NT2/D1 (cell line): ENCODE measurements around the gene PTRHD1.

ENCODE experiments used
- DNase-seq: peaks from one replicate; pipeline ENCODE4 v3.0.0-alpha.2; 2011; ENCODE audit warnings: low read depth, low spot score
- H3K27me3 ChIP-seq: 2 replicates; pipeline ENCODE4 v1.6.0; 2011; ENCODE audit warnings: mild to moderate bottlenecking; ENCODE audit not compliant: insufficient read length, insufficient read depth
- H3K36me3 ChIP-seq: 2 replicates; pipeline ENCODE4 v1.6.1; 2011; ENCODE audit warnings: mild to moderate bottlenecking, low read length, mixed read lengths; ENCODE audit not compliant: insufficient read depth, insufficient read length
- H3K4me1 ChIP-seq: 2 replicates; pipeline ENCODE4 v1.5.1; 2011; ENCODE audit not compliant: insufficient read depth, insufficient read length
- H3K4me3 ChIP-seq: 2 replicates; pipeline ENCODE4 v1.5.1; 2011; ENCODE audit warnings: low read depth; ENCODE audit not compliant: insufficient read length
- H3K9ac ChIP-seq: 2 replicates; pipeline ENCODE4 v1.6.0; 2011; ENCODE audit warnings: low read depth; ENCODE audit not compliant: insufficient read length
- H3K9me3 ChIP-seq: 2 replicates; pipeline ENCODE4 v1.5.1; 2011; ENCODE audit warnings: mild to moderate bottlenecking, low read length; ENCODE audit not compliant: insufficient read depth
- SUZ12 ChIP-seq: IDR thresholded peaks from 2 replicates; pipeline ENCODE4 v1.6.1; 2011; ENCODE audit not compliant: insufficient read length, insufficient read depth; ENCODE audit errors: extremely low read depth
- YY1 ChIP-seq: IDR thresholded peaks from 2 replicates; pipeline ENCODE4 v1.6.1; 2011; ENCODE audit not compliant: insufficient read length, insufficient read depth
- ZNF274 ChIP-seq: IDR thresholded peaks from 2 replicates; pipeline ENCODE4 v1.6.1; 2011; ENCODE audit warnings: mild to moderate bottlenecking, low read depth, low read length

The PTRHD1 gene

GRCh38 chr2:24832931-24833701 is 39.9 kb upstream of the PTRHD1 start:
- no peak overlapping the region for H3K4me3 ChIP-seq
- TF ChIP-seq ZNF274, result no peak
- TF ChIP-seq YY1, result no peak
- H3K27me3 ChIP-seq, result no peaks in the 10 kb centered on the region
- no peak overlapping the region for H3K9ac ChIP-seq
- peaks cover 17% of the 10 kb centered on the region for H3K4me1 ChIP-seq
- DNase-seq, result no peak
- H3K36me3 ChIP-seq, result peaks cover 27% of the 10 kb centered on the region
- H3K9me3 ChIP-seq, result peaks cover 6% of the 10 kb centered on the region; the same call in 1 of the 2 replicates

- peaks cover 17% of the 10 kb centered on the region for H3K4me1 ChIP-seq
- peaks cover 6% of the 10 kb centered on the region; the same call in 1 of the 2 replicates for H3K9me3 ChIP-seq
- no peak for TF ChIP-seq YY1
- no peak for TF ChIP-seq SUZ12
- TF ChIP-seq ZNF274, result no peak
- H3K27me3 ChIP-seq, result no peaks in the 10 kb centered on the region
- no peak overlapping the region for H3K9ac ChIP-seq
- DNase-seq, result no peak
- H3K36me3 ChIP-seq, result peaks cover 30% of the 10 kb centered on the region
- H3K4me3 ChIP-seq, result no peak overlapping the region
These were observed 39.3 kb upstream of the PTRHD1 start for GRCh38 chr2:24832521-24832920.

- Histone ChIP-seq H3K27me3 (no peaks in the 10 kb centered on the region), H3K9ac (no peak overlapping the region), H3K4me1 (peaks cover 17% of the 10 kb centered on the region), H3K4me3 (no peak overlapping the region), H3K36me3 (peaks cover 32% of the 10 kb centered on the region), H3K9me3 (peaks cover 6% of the 10 kb centered on the region; the same call in 1 of the 2 replicates)
- TF ChIP-seq YY1 (no peak), SUZ12 (no peak), ZNF274 (no peak)
- DNase-seq, result no peak
These were observed 38.9 kb upstream of the PTRHD1 start for GRCh38 chr2:24832073-24832461.

GRCh38 chr2:24831221-24832072 is 38.3 kb upstream of the PTRHD1 start:
- Histone ChIP-seq H3K9me3 (peaks cover 6% of the 10 kb centered on the region; the same call in 1 of the 2 replicates), H3K27me3 (no peaks in the 10 kb centered on the region), H3K9ac (no peak overlapping the region), H3K36me3 (peaks cover 26% of the 10 kb centered on the region), H3K4me1 (peaks cover 17% of the 10 kb centered on the region), H3K4me3 (no peak overlapping the region)
- TF ChIP-seq YY1, result no peak
- TF ChIP-seq ZNF274, result no peak
- TF ChIP-seq SUZ12, result no peak
- DNase-seq, result no peak

- Histone ChIP-seq H3K4me1 (peaks cover 17% of the 10 kb centered on the region), H3K36me3 (peaks cover 22% of the 10 kb centered on the region), H3K4me3 (no peak overlapping the region), H3K9ac (no peak overlapping the region), H3K27me3 (no peaks in the 10 kb centered on the region), H3K9me3 (peaks cover 6% of the 10 kb centered on the region; the same call in 1 of the 2 replicates)
- DNase-seq, result no peak
- no peak for TF ChIP-seq SUZ12
- TF ChIP-seq YY1, result no peak
- TF ChIP-seq ZNF274, result no peak
These were observed 37.6 kb upstream of the PTRHD1 start for GRCh38 chr2:24830786-24831185.

GRCh38 chr2:24830351-24830750 is 37.2 kb upstream of the PTRHD1 start:
- no peak for DNase-seq
- Histone ChIP-seq H3K9ac (no peak overlapping the region), H3K4me1 (peaks cover 16% of the 10 kb centered on the region), H3K9me3 (peaks cover 6% of the 10 kb centered on the region; the same call in 1 of the 2 replicates), H3K27me3 (no peaks in the 10 kb centered on the region), H3K4me3 (no peak overlapping the region), H3K36me3 (peaks cover 26% of the 10 kb centered on the region)
- no peak for TF ChIP-seq SUZ12
- TF ChIP-seq YY1, result no peak
- TF ChIP-seq ZNF274, result no peak
